Choroid plexus epithelial cell (primary cell): Measurements from ENCODE around the gene MTPN.

ENCODE experiments used
- DNase-seq: peaks from one replicate; pipeline ENCODE4 v3.0.0-alpha.2; 2010; ENCODE audit warnings: low read depth
- H3K4me3 ChIP-seq: 2 replicates; pipeline ENCODE4 v1.5.1; 2011; ENCODE audit warnings: low read depth, mild to moderate bottlenecking, control low read depth, low read length, moderate library complexity
- TF ChIP-seq, protein P1 (sequence below): conservative IDR thresholded peaks from 2 replicates; pipeline ENCODE4 v1.5.1; 2011; ENCODE audit warnings: low read depth, mild to moderate bottlenecking, control low read depth, inconsistent platforms, low read length, moderate library complexity

Gene MTPN

DNA sequence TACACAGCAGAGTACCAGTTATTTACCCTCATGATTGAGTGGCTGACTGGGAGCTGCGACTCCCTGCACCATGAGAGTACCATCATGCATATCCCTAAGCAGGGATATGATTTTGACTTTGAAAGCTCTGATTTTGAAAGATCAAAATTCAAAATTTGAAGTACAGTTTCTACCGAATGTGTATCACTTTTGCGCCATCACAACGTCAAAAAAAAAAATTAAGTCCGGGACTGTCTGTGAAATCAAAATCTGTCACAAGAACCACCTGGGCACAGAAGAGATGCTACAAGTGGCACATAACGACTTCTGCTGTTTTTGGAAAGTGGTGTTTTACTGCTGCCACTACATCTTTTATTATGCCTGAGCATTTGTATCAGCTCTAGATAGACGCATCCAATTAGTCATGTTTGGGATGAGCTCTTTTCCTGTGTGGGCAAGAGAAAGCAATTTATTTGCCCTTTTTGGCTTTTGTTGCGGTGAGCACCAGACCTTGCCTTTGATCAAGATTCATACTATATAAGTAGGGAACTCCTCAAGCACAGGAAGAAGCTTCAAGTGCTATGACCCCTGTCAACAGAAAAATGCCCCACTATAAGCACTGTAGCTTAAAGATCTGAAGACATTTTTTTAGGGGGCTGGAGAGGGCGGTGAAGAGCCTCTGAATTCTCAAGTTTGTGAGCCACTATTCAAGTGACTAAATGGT lies 10.7 kb downstream of the MTPN start:
- no peak overlapping the region for H3K4me3 ChIP-seq
- TF ChIP-seq, protein P1, sequence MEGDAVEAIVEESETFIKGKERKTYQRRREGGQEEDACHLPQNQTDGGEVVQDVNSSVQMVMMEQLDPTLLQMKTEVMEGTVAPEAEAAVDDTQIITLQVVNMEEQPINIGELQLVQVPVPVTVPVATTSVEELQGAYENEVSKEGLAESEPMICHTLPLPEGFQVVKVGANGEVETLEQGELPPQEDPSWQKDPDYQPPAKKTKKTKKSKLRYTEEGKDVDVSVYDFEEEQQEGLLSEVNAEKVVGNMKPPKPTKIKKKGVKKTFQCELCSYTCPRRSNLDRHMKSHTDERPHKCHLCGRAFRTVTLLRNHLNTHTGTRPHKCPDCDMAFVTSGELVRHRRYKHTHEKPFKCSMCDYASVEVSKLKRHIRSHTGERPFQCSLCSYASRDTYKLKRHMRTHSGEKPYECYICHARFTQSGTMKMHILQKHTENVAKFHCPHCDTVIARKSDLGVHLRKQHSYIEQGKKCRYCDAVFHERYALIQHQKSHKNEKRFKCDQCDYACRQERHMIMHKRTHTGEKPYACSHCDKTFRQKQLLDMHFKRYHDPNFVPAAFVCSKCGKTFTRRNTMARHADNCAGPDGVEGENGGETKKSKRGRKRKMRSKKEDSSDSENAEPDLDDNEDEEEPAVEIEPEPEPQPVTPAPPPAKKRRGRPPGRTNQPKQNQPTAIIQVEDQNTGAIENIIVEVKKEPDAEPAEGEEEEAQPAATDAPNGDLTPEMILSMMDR, result no peak

DNA sequence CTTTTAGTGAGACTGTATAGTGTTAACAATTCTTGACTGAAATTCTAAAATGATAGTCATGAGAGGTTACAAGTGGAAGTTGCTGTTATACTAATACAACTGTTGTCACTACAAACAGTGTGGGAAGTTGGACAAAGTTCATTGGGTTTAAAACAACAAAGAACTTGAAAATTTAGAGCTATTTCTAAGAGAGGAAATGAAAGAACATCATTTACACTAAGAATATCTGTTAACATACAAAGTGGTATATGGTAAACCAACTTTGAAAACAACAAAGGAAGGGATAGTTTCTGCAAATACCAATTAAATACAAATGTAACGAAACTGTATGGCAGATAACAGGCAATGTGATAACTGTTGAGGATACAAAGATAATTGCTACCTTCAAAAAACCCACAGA lies 11.6 kb downstream of the MTPN start:
- no peak overlapping the region for H3K4me3 ChIP-seq
- TF ChIP-seq, protein P1, result no peak
- DNase-seq, result peak; percentile 14

More for the DNA sequence above, 10.7 kb downstream of the MTPN start:
- no peak for DNase-seq

DNA sequence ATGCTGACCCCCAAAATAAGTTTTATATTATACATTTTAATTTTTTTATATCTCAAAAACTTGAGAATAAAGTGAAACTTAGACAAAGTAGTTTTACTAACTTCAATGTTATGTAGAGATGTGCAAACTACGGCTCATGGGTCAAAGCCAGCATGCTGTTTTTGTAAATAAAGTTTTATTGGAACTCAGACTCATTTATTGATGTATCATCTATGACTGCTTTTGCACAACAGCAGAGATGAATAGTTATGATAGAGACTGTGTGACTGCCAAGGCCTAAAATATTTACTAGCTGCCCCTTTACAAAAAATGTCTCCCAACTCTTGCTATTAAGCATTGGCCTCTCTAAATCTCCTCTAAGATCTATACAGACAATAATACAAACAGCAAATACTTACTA lies 12.4 kb downstream of the MTPN start:
- TF ChIP-seq, protein P1, result no peak
- no peak overlapping the region for H3K4me3 ChIP-seq
- DNase-seq, result no peak

DNA sequence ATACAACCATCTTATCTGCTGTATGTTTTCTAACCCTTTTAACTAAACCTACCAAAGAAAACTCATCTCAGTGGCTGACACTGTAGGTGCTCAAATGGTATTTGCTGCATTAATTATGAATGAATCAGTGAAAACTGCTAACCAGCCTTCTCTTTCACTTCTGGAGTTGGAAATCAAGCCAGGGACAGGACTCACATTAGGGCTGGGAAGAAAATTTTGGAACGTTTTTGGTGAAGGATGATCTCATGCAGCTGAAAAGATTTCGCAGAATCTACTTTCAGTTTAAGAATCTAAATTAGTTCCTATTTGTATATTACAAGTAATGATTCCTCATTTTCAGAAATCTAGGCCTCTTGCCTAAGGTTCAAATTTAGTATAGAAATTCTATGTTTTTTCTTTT lies 12.9 kb downstream of the MTPN start:
- no peak for DNase-seq
- H3K4me3 ChIP-seq, result no peak overlapping the region
- TF ChIP-seq, protein P1, result no peak

DNA sequence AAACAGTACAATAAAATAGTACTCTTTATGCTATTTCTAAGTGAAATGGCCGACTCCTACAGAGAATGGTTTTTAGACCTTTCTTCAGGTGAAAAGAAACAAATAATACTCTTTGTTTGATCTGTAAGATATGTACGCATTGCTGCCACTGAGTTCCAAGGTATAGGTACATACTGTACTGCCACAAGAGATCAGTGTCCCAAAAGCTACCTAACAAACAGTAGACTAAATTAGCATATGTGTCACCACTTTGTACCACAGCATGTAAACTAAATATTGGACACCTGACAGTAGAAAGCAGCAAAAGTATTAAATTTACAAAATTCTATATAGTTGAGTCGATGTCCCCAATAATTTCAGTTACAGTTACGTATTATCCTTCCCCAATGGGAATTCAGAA lies 14.4 kb downstream of the MTPN start:
- no peak for DNase-seq
- no peak overlapping the region for H3K4me3 ChIP-seq
- TF ChIP-seq, protein P1, result no peak

DNA sequence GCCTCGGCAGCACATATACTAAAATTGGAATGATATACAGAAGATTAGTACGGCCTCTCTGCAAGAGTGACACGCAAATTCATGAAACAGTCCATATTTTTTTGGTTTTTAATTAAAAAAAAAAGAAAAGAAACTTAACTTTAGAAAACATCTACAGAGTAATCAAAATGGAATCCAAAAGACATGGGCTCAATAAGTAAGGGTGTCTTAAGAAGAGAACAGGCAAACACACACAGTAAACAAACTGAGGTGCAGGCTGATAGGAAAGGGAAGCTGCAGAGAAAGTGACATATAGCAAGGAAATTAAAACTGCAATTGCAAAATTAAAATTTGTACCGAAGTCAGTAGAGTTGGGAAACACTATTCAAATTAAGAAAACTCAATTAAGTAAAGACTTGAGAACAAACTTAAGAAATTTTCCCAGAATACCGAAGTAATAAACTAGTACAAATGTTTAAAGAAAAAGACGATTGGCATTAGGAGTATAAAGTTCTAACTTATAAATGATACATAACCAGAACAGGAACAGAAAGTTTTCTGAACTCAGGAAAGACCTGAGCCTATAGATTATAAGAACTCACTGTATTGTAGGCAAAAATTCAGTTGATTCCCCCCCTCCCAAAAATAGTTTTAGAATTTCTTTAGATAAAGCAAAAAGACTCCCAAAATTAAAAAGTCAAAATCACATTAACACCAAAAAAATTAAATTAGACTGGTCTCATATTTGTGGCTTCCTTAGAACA lies 16.3 kb downstream of the MTPN start:
- DNase-seq, result no peak
- TF ChIP-seq, protein P1, result no peak
- H3K4me3 ChIP-seq, result no peak overlapping the region
